Measurements from ENCODE around the gene ANO7.

The ANO7 gene

GRCh38 chr2:241228081-241228859, 39.8 kb downstream of the ANO7 start:
- TF ChIP-seq CTCF (IDR thresholded peaks at IDR 0.05; ENCODE audit: extremely low read depth, insufficient read depth, missing control alignments): no peak
- in situ Hi-C loops (cut with MboI; ENCODE audit: low pct_unique_long_range_greater_than_20kb, low sequenced_read_pairs, unreplicated experiment): no loop called here
- DNase-seq (ENCODE audit: low spot score): no peak

GRCh38 chr2:241228860-241229516, 40.5 kb downstream of the ANO7 start:
- TF ChIP-seq CTCF (IDR thresholded peaks at IDR 0.05; ENCODE audit: extremely low read depth, insufficient read depth, missing control alignments): no peak
- no peak for DNase-seq (ENCODE audit: low spot score)
- in situ Hi-C loops (cut with MboI; ENCODE audit: low pct_unique_long_range_greater_than_20kb, low sequenced_read_pairs, unreplicated experiment): no loop called here

- no peak for DNase-seq (ENCODE audit: low spot score)
- in situ Hi-C loops (cut with MboI; ENCODE audit: low pct_unique_long_range_greater_than_20kb, low sequenced_read_pairs, unreplicated experiment): no loop called here
- no peak for TF ChIP-seq CTCF (IDR thresholded peaks at IDR 0.05; ENCODE audit: extremely low read depth, insufficient read depth, missing control alignments)
Observed at GRCh38 chr2:241229563-241230401, 41.3 kb downstream of the ANO7 start.

GRCh38 chr2:241230435-241230834, 42.0 kb downstream of the ANO7 start:
- in situ Hi-C loops (cut with MboI; ENCODE audit: low pct_unique_long_range_greater_than_20kb, low sequenced_read_pairs, unreplicated experiment): no loop called here
- no peak for DNase-seq (ENCODE audit: low spot score)
- TF ChIP-seq CTCF (IDR thresholded peaks at IDR 0.05; ENCODE audit: extremely low read depth, insufficient read depth, missing control alignments): no peak

GRCh38 chr2:241232736-241233575, 44.5 kb downstream of the ANO7 start:
- in situ Hi-C loops (cut with MboI; ENCODE audit: low pct_unique_long_range_greater_than_20kb, low sequenced_read_pairs, unreplicated experiment): no loop called here
- no peak for DNase-seq (ENCODE audit: low spot score)
- TF ChIP-seq CTCF (IDR thresholded peaks at IDR 0.05; ENCODE audit: extremely low read depth, insufficient read depth, missing control alignments): no peak

All from GM13977 (cell line).